GM23248 (cell line): ENCODE results near the gene AP4S1. TPM values are rescaled to one million over a fixed set of nuclear protein-coding genes. Genes with fewer than 3 reads are reported as not detected.

Experiments
- DNase-seq: peaks from one replicate; pipeline ENCODE4 v3.0.0-alpha.2; 2015
- H2AFZ ChIP-seq: fragments of 200-600 bp; sonication (generic); 2 replicates; pipeline ENCODE4 v1.6.1; 2016; ENCODE audit warnings: antibody characterized with exemption
- H3F3A ChIP-seq: fragments of 200-600 bp; sonication (generic); 2 replicates; pipeline ENCODE4 v1.6.1; 2016; ENCODE audit warnings: mild to moderate bottlenecking, antibody characterized with exemption, mixed run types; ENCODE audit not compliant: insufficient read depth
- H3K27ac ChIP-seq: fragments of 200-600 bp; sonication (generic); 2 replicates; pipeline ENCODE4 v1.5.1; 2016; ENCODE audit warnings: mild to moderate bottlenecking
- H3K27me3 ChIP-seq: fragments of 200-600 bp; sonication (generic); replicated peaks from 2 replicates; pipeline ENCODE4 v1.6.1; 2016; ENCODE audit warnings: mild to moderate bottlenecking; ENCODE audit not compliant: insufficient read depth
- H3K36me3 ChIP-seq: fragments of 200-600 bp; sonication (generic); 2 replicates; pipeline ENCODE4 v1.6.1; 2016; ENCODE audit warnings: low read depth, mild to moderate bottlenecking
- H3K4me1 ChIP-seq: fragments of 200-600 bp; sonication (generic); 2 replicates; pipeline ENCODE4 v1.6.1; 2016; ENCODE audit warnings: mild to moderate bottlenecking; ENCODE audit not compliant: insufficient read depth
- H3K4me2 ChIP-seq: fragments of 200-600 bp; sonication (generic); one replicate; pipeline ENCODE4 v1.6.1; 2016; ENCODE audit warnings: mild to moderate bottlenecking; ENCODE audit not compliant: unreplicated experiment
- H3K4me3 ChIP-seq: fragments of 200-600 bp; sonication (generic); 2 replicates; pipeline ENCODE4 v1.5.1; 2016; ENCODE audit warnings: mild to moderate bottlenecking
- H3K79me2 ChIP-seq: fragments of 200-600 bp; sonication (generic); 2 replicates; pipeline ENCODE4 v1.6.1; 2016; ENCODE audit warnings: mild to moderate bottlenecking; ENCODE audit not compliant: insufficient read depth
- H3K9ac ChIP-seq: fragments of 200-600 bp; sonication (generic); 2 replicates; pipeline ENCODE4 v1.6.1; 2016; ENCODE audit warnings: mild to moderate bottlenecking
- H3K9me2 ChIP-seq: fragments of 200-600 bp; sonication (generic); 2 replicates; pipeline ENCODE4 v1.6.1; 2016; ENCODE audit warnings: mixed run types, mild to moderate bottlenecking, moderate library complexity; ENCODE audit not compliant: insufficient read depth
- H3K9me3 ChIP-seq: fragments of 200-600 bp; sonication (generic); one replicate; pipeline ENCODE4 v1.6.1; 2017; ENCODE audit warnings: low read depth
- H4K20me1 ChIP-seq: fragments of 200-600 bp; sonication (generic); 2 replicates; pipeline ENCODE4 v1.6.0; 2016; ENCODE audit not compliant: insufficient read depth
- EZH2 ChIP-seq: fragments of 200-600 bp; sonication (generic); IDR thresholded peaks from 2 replicates; pipeline ENCODE4 v1.6.1; 2018; ENCODE audit warnings: antibody characterized with exemption, mild to moderate bottlenecking; ENCODE audit not compliant: insufficient read depth, poor library complexity, severe bottlenecking
- EZH2phosphoT487 ChIP-seq: fragments of 200-600 bp; sonication (generic); IDR thresholded peaks from 2 replicates; pipeline ENCODE4 v1.6.1; 2018; ENCODE audit warnings: antibody characterized with exemption, moderate library complexity, mild to moderate bottlenecking, low read depth; ENCODE audit not compliant: insufficient read depth
- WGBS, 2 experiments: methylation state at CpG; one replicate each; pipeline ENCODE4 v1.1.6; 2015 to 2017; ENCODE audit warnings: low lambda C conversion rate in 2 of 2, low coverage in 1 of 2; ENCODE audit errors: missing lambda C conversion rate in 2 of 2; 5-methylcytosine and 5-hydroxymethylcytosine counted together
- in situ Hi-C: fragments of 300-500 bp; cut with MboI; formaldehyde crosslinking; loops from 2 replicates; pipeline ENCODE4 v1.15.0; 2020
- polyA plus RNA-seq: library from polyadenylated mRNA; unstranded; fragments of >200 nt; fragmentation: Nextera tagmentation; extraction: Ambion mirVana; gene quantifications from 2 replicates; pipeline ENCODE4 v1.2.1, GENCODE V29; 2016
- total RNA-seq: library from RNA; depleted of rRNA; stranded (reverse); fragments of >200 nt; shearing (Covaris generic); gene quantifications from 2 replicates; pipeline ENCODE4 v1.2.3, GENCODE V29; 2014

The AP4S1 gene
- total and polyA plus RNA-seq, 2 experiments from 2014 or later: 6.3 to 9.9 TPM

GRCh38 chr14:31009836-31010574, 15.4 kb upstream of the AP4S1 start:
- TF ChIP-seq EZH2: no peak
- TF ChIP-seq EZH2phosphoT487: no peak
- Histone ChIP-seq H3F3A (no peaks in the 10 kb centered on the region), H3K4me1 (no peaks in the 10 kb centered on the region), H3K4me3 (no peak overlapping the region), H3K36me3 (no peaks in the 10 kb centered on the region; the same call in none of the 2 replicates), H3K9ac (no peak overlapping the region), H2AFZ (no peak overlapping the region), H3K9me3 (no peaks in the 10 kb centered on the region), H3K79me2 (peaks cover 99% of the 10 kb centered on the region), H3K27me3 (no peaks in the 10 kb centered on the region), H3K27ac (no peak overlapping the region), H3K4me2 (no peak overlapping the region), H4K20me1 (peaks cover 2% of the 10 kb centered on the region; the same call in 1 of the 2 replicates), H3K9me2 (no peaks in the 10 kb centered on the region)
- no peak for DNase-seq
- 88 to 97% methylated on average over 3 of the region's 3 CpGs for WGBS, 2 experiments
- in situ Hi-C loops: no loop called here

- Histone ChIP-seq H3K4me1 (no peaks in the 10 kb centered on the region), H3K9me2 (no peaks in the 10 kb centered on the region), H3K79me2 (peaks cover 99% of the 10 kb centered on the region), H3K27ac (no peak overlapping the region), H3K4me2 (no peak overlapping the region), H3K36me3 (no peaks in the 10 kb centered on the region; the same call in none of the 2 replicates), H3K27me3 (no peaks in the 10 kb centered on the region), H4K20me1 (peaks cover 2% of the 10 kb centered on the region; the same call in 1 of the 2 replicates), H2AFZ (no peak overlapping the region), H3K9me3 (no peaks in the 10 kb centered on the region), H3K4me3 (no peak overlapping the region), H3K9ac (no peak overlapping the region), H3F3A (no peaks in the 10 kb centered on the region)
- no peak for DNase-seq
- TF ChIP-seq EZH2 (no peak), EZH2phosphoT487 (no peak)
- in situ Hi-C loops: no loop called here
- WGBS, 2 experiments: 54 to 55% methylated on average over 3 of the region's 3 CpGs
These were observed 14.5 kb upstream of the AP4S1 start for GRCh38 chr14:31010935-31011334.

DNA sequence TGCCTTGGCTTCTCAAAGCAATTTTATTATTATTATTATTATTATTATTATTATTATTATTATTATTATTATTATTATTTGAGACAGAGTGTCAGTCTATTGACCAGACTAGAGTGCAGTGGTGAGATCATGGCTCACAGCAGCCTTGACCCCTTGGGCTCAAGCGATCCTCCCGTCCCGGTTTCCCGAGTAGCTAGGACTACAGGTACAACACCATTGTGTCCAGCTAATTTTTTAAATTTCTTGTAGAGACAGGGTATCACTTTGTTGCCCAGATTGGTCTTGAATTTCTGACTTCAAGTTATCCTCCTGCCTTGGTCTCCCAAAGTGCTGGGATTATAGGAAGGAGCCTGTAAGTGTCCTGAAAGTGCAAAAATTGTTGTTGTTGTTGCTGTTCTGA, 11.6 kb upstream of the AP4S1 start:
- no peak for DNase-seq
- no peak for TF ChIP-seq EZH2phosphoT487
- TF ChIP-seq EZH2: no peak
- Histone ChIP-seq H2AFZ (no peak overlapping the region), H3K9me3 (no peaks in the 10 kb centered on the region), H3K9me2 (no peaks in the 10 kb centered on the region), H3K4me1 (no peaks in the 10 kb centered on the region), H3K79me2 (peaks cover 99% of the 10 kb centered on the region), H3K27ac (no peak overlapping the region), H3K27me3 (no peaks in the 10 kb centered on the region), H3K36me3 (peaks cover 6% of the 10 kb centered on the region), H3K4me2 (no peak overlapping the region), H3K9ac (no peak overlapping the region), H3F3A (no peaks in the 10 kb centered on the region), H3K4me3 (no peak overlapping the region), H4K20me1 (peaks cover 2% of the 10 kb centered on the region; the same call in 1 of the 2 replicates)
- 97 to 98% methylated on average over 4 of the region's 4 CpGs for WGBS, 2 experiments
- in situ Hi-C loops: no loop called here

DNA sequence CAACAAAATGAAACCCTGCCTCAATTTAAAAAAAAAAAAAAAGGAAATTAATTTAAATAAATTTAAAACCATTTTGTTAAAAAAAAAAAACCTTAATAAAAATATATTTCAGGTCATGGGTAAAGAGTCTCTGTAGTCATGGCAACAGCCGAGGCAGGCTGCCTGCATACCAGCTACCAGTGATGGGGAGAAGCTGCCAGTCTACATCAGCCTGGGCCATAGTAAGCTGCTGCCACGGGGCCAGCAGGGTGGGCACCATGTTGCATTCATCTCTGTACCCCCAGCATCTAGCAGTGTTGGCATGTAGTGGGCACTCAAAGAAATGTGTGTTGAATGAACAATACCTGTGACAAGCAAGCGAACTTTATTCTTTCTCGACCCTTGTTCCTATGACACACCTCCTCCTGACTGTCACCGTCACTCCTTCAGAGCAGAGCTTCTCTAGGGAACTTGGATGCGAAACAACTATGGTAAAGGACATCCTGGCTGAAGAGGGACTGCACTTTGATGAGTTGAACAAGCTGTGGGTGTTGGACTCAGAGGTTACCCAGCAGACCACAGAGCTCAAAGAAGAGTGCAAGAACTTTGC, 7.3 kb upstream of the AP4S1 start:
- Histone ChIP-seq H3K9me2 (no peaks in the 10 kb centered on the region), H3K9me3 (no peaks in the 10 kb centered on the region), H3K9ac (no peak overlapping the region), H3K27ac (no peak overlapping the region), H2AFZ (no peak overlapping the region), H3K4me1 (peaks cover 4% of the 10 kb centered on the region), H4K20me1 (no peaks in the 10 kb centered on the region), H3K4me2 (no peak overlapping the region), H3K79me2 (peaks cover 100% of the 10 kb centered on the region), H3K4me3 (no peak overlapping the region), H3K27me3 (no peaks in the 10 kb centered on the region), H3F3A (no peaks in the 10 kb centered on the region), H3K36me3 (peaks cover 6% of the 10 kb centered on the region; the same call in 1 of the 2 replicates)
- in situ Hi-C loops: no loop called here
- TF ChIP-seq EZH2 (no peak), EZH2phosphoT487 (no peak)
- DNase-seq: no peak
- 90 to 92% methylated on average over 6 of the region's 6 CpGs for WGBS, 2 experiments
